ENCODE measurements around the gene TOR1AIP1.

GRCh38 chr1:179937668-179938254 lies 55.7 kb downstream of the TOR1AIP1 start:
- TF ChIP-seq CTCF (IDR thresholded peaks at IDR 0.05) (no peak), EP300 (IDR thresholded peaks at IDR 0.05) (no peak), POLR2AphosphoS5 (IDR thresholded peaks at IDR 0.05) (no peak), POLR2A (IDR thresholded peaks at IDR 0.05) (no peak)
